Measurements from ENCODE around the gene SEMA3G.

The SEMA3G gene

DNA sequence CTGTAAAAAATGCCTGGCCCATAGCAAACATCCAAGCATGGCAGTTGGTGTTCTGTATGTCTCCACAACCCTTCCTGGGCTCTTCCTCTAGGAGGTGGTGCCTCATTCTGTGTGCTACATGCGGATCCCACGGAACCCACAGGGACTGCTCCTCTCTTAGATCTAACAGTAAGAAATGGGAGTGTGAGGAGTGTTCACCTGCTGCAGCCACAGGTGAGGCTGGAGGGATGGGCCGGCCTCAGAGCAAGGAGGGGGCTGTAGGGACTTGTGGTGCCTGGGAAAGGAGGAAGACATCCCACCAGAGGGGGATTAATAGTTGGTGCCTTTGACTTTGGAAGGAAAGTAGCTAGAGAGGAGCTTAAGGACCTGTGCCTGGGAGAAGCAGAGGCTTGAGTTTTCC is 22.2 kb downstream of the SEMA3G start:
- in situ Hi-C loops (cut with MboI; ENCODE audit: low sequenced_read_pairs) = no loop called here

DNA sequence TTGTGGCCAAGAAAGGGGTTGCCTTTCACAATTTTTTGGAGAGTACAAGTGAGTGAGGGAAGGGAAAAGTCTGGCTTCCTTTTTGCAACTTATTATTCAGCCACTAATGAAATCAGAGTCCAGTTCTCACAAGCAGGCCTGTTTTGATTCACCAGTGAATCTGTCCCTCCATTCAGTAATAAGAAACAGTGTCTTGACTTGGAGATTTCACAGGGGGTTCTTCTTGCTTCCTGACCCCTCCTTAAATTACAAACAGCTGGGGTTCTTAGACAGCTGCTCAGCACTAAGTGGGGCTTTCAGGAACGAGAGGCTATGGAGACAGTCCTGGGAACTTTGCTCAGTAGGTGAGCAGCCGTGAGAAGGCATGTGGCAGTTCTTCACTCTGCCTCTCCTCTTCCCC is 24.5 kb downstream of the SEMA3G start:
- in situ Hi-C loops (cut with MboI; ENCODE audit: low sequenced_read_pairs) = no loop called here

GRCh38 chr3:52415800-52416199 is 29.1 kb downstream of the SEMA3G start:
- in situ Hi-C loops (cut with MboI; ENCODE audit: low sequenced_read_pairs) = no loop called here

GRCh38 chr3:52408466-52408865 is 36.4 kb downstream of the SEMA3G start:
- in situ Hi-C loops (cut with MboI; ENCODE audit: low sequenced_read_pairs) = no loop called here

GRCh38 chr3:52407779-52408178 is 37.1 kb downstream of the SEMA3G start:
- in situ Hi-C loops (cut with MboI; ENCODE audit: low sequenced_read_pairs) = no loop called here

GRCh38 chr3:52406791-52407510 is 38.0 kb downstream of the SEMA3G start:
- in situ Hi-C loops (cut with MboI; ENCODE audit: low sequenced_read_pairs) = no loop called here

DNA sequence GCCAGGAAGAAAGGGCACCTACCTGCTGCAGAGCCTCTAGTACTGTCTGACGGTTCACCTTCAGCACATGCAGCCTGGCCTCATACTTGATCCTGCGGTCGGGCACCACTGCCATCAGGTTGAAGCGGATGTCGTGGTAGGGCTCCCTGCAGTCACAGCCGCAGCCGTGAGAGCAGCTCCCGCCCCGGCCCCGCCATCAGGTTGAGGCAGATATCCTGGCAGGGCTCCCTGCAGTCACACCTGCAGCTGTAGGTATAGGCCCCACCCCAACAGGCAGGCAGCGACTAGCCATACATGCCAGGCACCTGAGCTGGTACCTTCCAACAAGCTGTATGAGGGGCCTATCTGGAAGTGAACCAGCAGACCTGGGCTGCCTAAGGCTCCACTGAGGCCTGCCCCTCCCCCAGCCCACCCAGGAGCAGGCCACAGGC is 38.7 kb downstream of the SEMA3G start:
- in situ Hi-C loops (cut with MboI; ENCODE audit: low sequenced_read_pairs) = no loop called here

DNA sequence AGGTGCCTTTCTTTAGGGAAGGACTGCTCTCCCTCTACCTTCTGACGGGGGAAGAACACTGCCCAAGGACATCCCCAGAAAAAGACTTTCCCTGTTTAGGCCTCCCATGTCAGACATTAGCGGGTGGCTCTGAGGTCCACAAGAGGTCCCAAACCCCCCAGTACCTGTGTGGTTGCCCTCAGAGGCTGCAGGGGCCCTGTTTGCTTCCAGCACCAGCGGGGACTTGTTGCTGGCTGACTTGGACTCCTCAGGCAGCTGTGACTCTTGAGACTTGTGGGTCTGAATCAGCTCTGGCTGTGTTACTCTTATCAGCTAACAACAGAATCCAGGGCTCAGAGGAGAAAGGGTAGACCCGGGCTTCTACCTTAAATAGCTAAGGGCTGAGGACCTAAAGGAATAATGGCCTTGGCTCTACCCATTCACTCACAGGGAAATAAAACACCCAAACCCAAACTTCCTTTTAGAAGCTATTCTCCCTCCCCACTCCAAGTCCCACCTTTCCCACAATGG is 39.2 kb downstream of the SEMA3G start:
- in situ Hi-C loops (cut with MboI; ENCODE audit: low sequenced_read_pairs) = no loop called here

DNA sequence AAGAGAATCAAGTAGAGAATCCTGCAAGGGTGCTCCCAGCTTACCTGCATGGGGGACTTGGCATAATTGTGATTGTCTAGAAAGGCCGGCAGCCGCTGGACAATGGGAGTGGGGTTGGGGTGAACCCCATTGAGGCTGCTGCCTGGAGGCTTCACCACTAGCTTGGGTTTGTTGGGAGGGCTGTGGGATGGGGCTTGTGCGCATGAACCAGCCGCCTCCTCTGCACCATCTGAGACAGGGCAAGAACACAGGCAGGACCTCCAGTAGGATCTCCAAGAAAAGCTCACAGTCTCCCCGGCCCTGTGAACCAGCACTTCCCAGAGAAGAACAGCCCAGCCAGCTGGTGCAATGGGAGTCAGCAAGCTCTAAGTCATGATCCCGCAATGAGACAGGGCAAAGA is 39.8 kb downstream of the SEMA3G start:
- in situ Hi-C loops (cut with MboI; ENCODE audit: low sequenced_read_pairs) = no loop called here

- in situ Hi-C loops (cut with MboI; ENCODE audit: low sequenced_read_pairs) = no loop called here
Observed at GRCh38 chr3:52404391-52404790, 40.5 kb downstream of the SEMA3G start.

DNA sequence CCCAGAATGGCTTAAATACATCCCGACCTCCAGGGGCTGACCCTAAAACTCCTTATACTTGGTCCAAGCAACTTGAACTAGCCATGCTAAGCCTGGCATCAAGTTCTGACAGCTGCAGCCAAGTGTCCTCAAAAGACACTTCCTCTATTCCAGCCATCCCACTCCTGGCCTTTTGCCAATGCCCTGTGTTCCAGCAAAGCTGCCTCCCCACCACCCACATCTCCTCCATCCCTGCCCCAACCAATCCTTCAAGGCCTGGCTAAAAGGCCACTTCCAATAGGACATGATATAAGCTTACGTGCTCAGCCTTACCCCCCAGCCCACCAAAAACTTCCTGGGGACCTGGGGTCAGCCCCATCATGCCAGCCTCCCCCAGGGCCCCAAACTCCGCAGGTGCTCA is 40.9 kb downstream of the SEMA3G start:
- in situ Hi-C loops (cut with MboI; ENCODE audit: low sequenced_read_pairs) = no loop called here

GRCh38 chr3:52403271-52403841 is 41.5 kb downstream of the SEMA3G start:
- in situ Hi-C loops (cut with MboI; ENCODE audit: low sequenced_read_pairs) = no loop called here

DNA sequence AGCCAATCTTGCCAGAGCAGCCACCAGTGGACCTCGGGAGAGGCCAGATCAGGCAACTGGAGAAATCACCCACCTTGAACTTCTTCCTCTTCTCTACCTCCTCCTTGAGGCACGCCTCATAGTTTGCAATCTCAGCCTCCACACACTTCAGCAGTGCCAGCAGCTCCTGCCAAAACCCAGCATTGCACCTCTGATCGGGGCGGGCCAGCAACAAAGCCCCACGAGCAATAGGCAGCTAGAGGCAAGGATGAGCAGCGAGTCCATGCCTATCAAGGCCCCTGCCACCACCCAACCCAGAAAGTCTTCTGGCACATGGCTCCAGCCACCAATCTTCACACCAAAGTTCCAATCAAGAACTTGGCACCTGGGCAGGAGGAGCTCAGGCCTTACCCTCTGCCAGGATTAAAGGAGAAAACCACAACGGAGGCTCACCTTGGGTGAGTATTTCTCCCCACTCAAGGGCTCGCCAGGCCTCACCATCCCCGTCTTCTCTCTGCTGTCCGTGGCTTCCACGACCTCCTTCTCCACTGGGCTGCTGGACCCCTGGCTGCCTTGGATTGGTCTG is 42.1 kb downstream of the SEMA3G start:
- in situ Hi-C loops (cut with MboI; ENCODE audit: low sequenced_read_pairs) = no loop called here

DNA sequence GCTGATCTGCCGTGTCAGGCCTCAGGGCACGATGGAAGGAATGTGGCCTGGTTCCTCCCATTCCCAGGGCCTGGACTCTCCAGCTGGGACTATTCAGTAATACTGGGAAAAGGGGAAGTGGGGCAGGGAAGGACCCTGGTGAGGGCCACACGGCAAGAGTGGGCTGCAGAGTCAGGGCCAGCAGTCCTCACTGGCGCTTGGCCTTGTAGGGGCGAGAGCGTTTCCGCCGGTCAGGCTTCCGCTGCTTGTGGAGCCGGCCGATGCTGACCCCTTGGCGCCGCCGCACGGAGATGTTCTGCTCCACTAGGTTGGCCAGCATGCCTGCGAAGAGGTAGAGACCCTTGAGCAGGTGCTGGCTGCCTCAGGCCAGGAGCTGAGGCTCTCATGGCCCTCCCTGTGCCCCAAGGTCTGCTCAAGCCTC is 42.8 kb downstream of the SEMA3G start:
- in situ Hi-C loops (cut with MboI; ENCODE audit: low sequenced_read_pairs) = no loop called here

GRCh38 chr3:52401551-52401950 is 43.4 kb downstream of the SEMA3G start:
- in situ Hi-C loops (cut with MboI; ENCODE audit: low sequenced_read_pairs) = no loop called here

DNA sequence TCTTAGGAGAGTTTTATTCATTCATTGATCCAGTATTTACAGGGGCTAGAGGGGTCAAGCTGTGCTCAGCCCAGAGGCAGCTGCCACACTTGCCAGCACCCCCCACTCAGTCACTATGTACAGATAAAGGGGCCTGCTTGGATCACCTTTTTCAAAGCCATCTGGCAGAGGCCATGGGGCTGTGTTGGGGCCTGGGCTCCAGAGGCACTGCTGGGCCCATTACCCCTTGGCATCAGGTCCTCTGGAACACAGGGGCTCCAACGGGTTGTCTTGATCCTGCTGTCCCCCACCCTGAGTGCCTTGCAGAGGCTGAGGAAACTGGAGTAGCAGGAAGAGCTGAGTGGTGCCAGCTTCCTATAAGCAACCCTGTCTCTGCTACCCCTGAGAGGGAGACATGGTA is 43.9 kb downstream of the SEMA3G start:
- in situ Hi-C loops (cut with MboI; ENCODE audit: low sequenced_read_pairs) = no loop called here

GRCh38 chr3:52400275-52400793 is 44.6 kb downstream of the SEMA3G start:
- in situ Hi-C loops (cut with MboI; ENCODE audit: low sequenced_read_pairs) = no loop called here

DNA sequence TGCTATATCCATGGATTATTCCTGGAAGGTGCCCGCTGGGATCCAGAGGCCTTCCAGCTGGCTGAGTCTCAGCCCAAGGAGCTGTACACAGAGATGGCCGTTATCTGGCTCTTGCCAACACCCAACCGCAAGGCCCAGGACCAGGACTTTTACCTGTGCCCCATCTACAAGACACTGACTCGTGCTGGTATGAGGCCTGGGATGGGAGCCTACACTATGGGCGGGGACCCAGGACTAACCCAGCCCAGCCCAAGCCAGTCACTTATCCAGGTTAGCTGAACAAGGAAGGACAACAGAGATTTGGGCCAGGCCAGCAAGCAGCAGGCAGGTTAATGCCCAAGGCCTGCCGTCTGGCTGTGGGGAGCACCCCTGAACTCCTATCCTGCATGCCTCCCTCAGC is 45.3 kb downstream of the SEMA3G start:
- in situ Hi-C loops (cut with MboI; ENCODE audit: low sequenced_read_pairs) = no loop called here

GRCh38 chr3:52399131-52399530 is 45.8 kb downstream of the SEMA3G start:
- in situ Hi-C loops (cut with MboI; ENCODE audit: low sequenced_read_pairs) = no loop called here

- in situ Hi-C loops (cut with MboI; ENCODE audit: low sequenced_read_pairs) = no loop called here
Observed at GRCh38 chr3:52398670-52399081, 46.2 kb downstream of the SEMA3G start.

DNA sequence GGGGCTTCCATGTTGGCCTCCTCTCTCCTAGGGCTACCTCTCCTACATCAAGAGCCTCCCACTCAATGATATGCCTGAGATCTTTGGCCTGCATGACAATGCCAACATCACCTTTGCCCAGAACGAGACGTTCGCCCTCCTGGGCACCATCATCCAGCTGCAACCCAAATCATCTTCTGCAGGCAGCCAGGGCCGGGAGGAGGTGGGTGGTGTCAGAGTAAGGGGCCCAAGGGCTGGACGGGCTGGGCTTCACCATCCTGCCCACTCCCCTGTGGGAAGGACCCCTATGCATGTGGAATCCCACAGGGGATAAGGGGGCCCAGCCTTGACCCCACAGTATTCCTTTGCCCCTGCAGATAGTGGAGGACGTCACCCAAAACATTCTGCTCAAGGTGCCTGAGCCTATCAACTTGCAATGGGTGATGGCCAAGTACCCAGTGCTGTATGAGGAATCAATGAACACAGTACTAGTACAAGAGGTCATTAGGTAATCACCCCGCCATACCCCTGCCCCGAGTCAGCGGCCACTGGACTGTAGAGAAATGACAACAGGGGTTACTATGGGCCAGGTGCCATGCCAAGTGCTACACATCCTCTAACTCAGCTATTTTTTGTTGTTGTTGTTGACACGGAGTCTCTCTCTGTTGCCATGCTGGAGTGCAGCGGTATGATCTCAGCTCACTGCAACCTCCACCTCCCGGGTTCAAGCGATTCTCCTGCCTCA is 47.1 kb downstream of the SEMA3G start:
- in situ Hi-C loops (cut with MboI; ENCODE audit: low sequenced_read_pairs) = no loop called here
